GM23248 (cell line): ENCODE measurements around the gene EZH2.

Source experiments
- EZH2 ChIP-seq: fragments of 200-600 bp; sonication (generic); IDR thresholded peaks from 2 replicates; pipeline ENCODE4 v1.6.1; 2018; ENCODE audit warnings: antibody characterized with exemption, mild to moderate bottlenecking; ENCODE audit not compliant: insufficient read depth, poor library complexity, severe bottlenecking
- EZH2phosphoT487 ChIP-seq: fragments of 200-600 bp; sonication (generic); IDR thresholded peaks from 2 replicates; pipeline ENCODE4 v1.6.1; 2018; ENCODE audit warnings: antibody characterized with exemption, moderate library complexity, mild to moderate bottlenecking, low read depth; ENCODE audit not compliant: insufficient read depth

DNA sequence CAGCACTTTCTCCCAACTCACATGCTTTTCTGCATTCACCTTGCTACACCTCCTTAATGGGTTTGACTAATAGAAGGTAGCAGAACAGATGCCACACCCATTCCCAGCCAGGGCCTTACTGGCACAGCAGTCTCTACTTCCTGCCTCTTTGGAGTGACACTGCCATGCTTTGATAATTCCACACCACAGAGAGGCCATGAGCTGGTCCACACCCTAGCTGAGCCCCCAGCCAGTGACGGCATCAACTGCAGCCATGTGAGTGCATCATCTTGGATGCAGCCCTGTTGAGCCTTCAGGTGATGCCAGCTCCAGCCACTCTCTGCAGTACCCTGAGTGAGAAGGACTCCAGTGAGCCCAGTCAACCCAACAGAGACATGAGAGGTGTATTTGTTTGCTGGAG, 27.5 kb upstream of the EZH2 start:
- TF ChIP-seq EZH2phosphoT487 (no peak), EZH2 (no peak)
